ENCODE data around the gene C1QTNF5.

GRCh38 chr11:119384332-119384731 lies 43.6 kb upstream of the C1QTNF5 start:
- TF ChIP-seq YY1 (IDR thresholded peaks at IDR 0.05; ENCODE audit: low read depth) (no peak), CEBPB (IDR thresholded peaks at IDR 0.05) (no peak), EGR1 (IDR thresholded peaks at IDR 0.05) (no peak), EP300 (IDR thresholded peaks at IDR 0.05; ENCODE audit: borderline replicate concordance) (no peak), FOXM1 (IDR thresholded peaks at IDR 0.05; ENCODE audit: borderline replicate concordance, low read depth) (no peak), CREB1 (IDR thresholded peaks at IDR 0.05; ENCODE audit: low read depth) (no peak), RAD21 (IDR thresholded peaks at IDR 0.05; ENCODE audit: low read depth) (no peak), TCF12 (IDR thresholded peaks at IDR 0.05; ENCODE audit: low read depth) (no peak), MAX (IDR thresholded peaks at IDR 0.05) (no peak), TEAD4 (IDR thresholded peaks at IDR 0.05) (no peak), NFIC (IDR thresholded peaks at IDR 0.05) (no peak)
- TF ChIP-seq, protein P1, sequence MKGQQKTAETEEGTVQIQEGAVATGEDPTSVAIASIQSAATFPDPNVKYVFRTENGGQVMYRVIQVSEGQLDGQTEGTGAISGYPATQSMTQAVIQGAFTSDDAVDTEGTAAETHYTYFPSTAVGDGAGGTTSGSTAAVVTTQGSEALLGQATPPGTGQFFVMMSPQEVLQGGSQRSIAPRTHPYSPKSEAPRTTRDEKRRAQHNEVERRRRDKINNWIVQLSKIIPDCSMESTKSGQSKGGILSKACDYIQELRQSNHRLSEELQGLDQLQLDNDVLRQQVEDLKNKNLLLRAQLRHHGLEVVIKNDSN (IDR thresholded peaks at IDR 0.05): no peak
- TF ChIP-seq, protein P2, sequence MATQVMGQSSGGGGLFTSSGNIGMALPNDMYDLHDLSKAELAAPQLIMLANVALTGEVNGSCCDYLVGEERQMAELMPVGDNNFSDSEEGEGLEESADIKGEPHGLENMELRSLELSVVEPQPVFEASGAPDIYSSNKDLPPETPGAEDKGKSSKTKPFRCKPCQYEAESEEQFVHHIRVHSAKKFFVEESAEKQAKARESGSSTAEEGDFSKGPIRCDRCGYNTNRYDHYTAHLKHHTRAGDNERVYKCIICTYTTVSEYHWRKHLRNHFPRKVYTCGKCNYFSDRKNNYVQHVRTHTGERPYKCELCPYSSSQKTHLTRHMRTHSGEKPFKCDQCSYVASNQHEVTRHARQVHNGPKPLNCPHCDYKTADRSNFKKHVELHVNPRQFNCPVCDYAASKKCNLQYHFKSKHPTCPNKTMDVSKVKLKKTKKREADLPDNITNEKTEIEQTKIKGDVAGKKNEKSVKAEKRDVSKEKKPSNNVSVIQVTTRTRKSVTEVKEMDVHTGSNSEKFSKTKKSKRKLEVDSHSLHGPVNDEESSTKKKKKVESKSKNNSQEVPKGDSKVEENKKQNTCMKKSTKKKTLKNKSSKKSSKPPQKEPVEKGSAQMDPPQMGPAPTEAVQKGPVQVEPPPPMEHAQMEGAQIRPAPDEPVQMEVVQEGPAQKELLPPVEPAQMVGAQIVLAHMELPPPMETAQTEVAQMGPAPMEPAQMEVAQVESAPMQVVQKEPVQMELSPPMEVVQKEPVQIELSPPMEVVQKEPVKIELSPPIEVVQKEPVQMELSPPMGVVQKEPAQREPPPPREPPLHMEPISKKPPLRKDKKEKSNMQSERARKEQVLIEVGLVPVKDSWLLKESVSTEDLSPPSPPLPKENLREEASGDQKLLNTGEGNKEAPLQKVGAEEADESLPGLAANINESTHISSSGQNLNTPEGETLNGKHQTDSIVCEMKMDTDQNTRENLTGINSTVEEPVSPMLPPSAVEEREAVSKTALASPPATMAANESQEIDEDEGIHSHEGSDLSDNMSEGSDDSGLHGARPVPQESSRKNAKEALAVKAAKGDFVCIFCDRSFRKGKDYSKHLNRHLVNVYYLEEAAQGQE (IDR thresholded peaks at IDR 0.05; ENCODE audit: low read depth): no peak

All from Ishikawa (cell line).